ENCODE measurements around the gene ZBTB2. TPM values are rescaled to one million over a fixed set of nuclear protein-coding genes. Genes with fewer than 3 reads are reported as not detected.

Gene ZBTB2
- total RNA-seq, 1 experiment from 2014 or later: 16.2 TPM

GRCh38 chr6:151436300-151436699, 44.9 kb upstream of the ZBTB2 start:
- H3K27ac ChIP-seq (ENCODE audit: low read length): no peak overlapping the region
- TF ChIP-seq SIN3A (IDR thresholded peaks at IDR 0.05; ENCODE audit: borderline replicate concordance, insufficient read depth, low read depth, low read length) (no peak), POLR2AphosphoS5 (IDR thresholded peaks at IDR 0.05; ENCODE audit: low read depth, low read length) (no peak), TCF7L2 (IDR thresholded peaks at IDR 0.05; ENCODE audit: low read depth, low read length) (no peak), CTCF (IDR thresholded peaks at IDR 0.05) (no peak)
- TF ChIP-seq, protein P1, sequence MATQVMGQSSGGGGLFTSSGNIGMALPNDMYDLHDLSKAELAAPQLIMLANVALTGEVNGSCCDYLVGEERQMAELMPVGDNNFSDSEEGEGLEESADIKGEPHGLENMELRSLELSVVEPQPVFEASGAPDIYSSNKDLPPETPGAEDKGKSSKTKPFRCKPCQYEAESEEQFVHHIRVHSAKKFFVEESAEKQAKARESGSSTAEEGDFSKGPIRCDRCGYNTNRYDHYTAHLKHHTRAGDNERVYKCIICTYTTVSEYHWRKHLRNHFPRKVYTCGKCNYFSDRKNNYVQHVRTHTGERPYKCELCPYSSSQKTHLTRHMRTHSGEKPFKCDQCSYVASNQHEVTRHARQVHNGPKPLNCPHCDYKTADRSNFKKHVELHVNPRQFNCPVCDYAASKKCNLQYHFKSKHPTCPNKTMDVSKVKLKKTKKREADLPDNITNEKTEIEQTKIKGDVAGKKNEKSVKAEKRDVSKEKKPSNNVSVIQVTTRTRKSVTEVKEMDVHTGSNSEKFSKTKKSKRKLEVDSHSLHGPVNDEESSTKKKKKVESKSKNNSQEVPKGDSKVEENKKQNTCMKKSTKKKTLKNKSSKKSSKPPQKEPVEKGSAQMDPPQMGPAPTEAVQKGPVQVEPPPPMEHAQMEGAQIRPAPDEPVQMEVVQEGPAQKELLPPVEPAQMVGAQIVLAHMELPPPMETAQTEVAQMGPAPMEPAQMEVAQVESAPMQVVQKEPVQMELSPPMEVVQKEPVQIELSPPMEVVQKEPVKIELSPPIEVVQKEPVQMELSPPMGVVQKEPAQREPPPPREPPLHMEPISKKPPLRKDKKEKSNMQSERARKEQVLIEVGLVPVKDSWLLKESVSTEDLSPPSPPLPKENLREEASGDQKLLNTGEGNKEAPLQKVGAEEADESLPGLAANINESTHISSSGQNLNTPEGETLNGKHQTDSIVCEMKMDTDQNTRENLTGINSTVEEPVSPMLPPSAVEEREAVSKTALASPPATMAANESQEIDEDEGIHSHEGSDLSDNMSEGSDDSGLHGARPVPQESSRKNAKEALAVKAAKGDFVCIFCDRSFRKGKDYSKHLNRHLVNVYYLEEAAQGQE (IDR thresholded peaks at IDR 0.05; ENCODE audit: insufficient read depth in 1 of 2, low read depth in 2 of 2, low read length in 1 of 2): no peak
- CTCF ChIA-PET: no interaction called here
- intact Hi-C loops (cut with micrococcal nuclease; ENCODE audit: unreplicated experiment): no loop called here
- ATAC-seq (no peak), DNase-seq (ENCODE audit: low read depth, low spot score) (no peak)
- H3K27me3 ChIP-seq (ENCODE audit: control insufficient read depth, insufficient read depth, low read length): no peaks in the 10 kb centered on the region
- no peak overlapping the region for H3K4me3 ChIP-seq (ENCODE audit: low read depth in 2 of 2, low read length in 2 of 2)
- in situ Hi-C loops (cut with HindIII; ENCODE audit: low pct_unique_long_range_greater_than_20kb, low sequenced_read_pairs): no loop called here
- H3K4me1 ChIP-seq (ENCODE audit: control insufficient read depth, insufficient read depth, low read length): peaks cover 5% of the 10 kb centered on the region
- H3K9me3 ChIP-seq (ENCODE audit: control insufficient read depth, insufficient read depth, low read depth, low read length): no peaks in the 10 kb centered on the region
- POLR2A ChIA-PET: no interaction called here
- BruUV-seq (replicated peaks): no TSS peak
- H3K36me3 ChIP-seq (ENCODE audit: control insufficient read depth, insufficient read depth, low read length): peaks cover 7% of the 10 kb centered on the region

- in situ Hi-C loops (cut with HindIII; ENCODE audit: low pct_unique_long_range_greater_than_20kb, low sequenced_read_pairs) (no loop called here), intact Hi-C loops (cut with micrococcal nuclease; ENCODE audit: unreplicated experiment) (no loop called here)
- DNase-seq (ENCODE audit: low read depth, low spot score) (no peak), ATAC-seq (no peak)
- TF ChIP-seq, protein P1 (IDR thresholded peaks at IDR 0.05; ENCODE audit: insufficient read depth in 1 of 2, low read depth in 2 of 2, low read length in 1 of 2): no peak
- TF ChIP-seq POLR2AphosphoS5 (IDR thresholded peaks at IDR 0.05; ENCODE audit: low read depth, low read length): no peak
- no peak for TF ChIP-seq CTCF (IDR thresholded peaks at IDR 0.05)
- no TSS peak for BruUV-seq (replicated peaks)
- H3K9me3 ChIP-seq (ENCODE audit: control insufficient read depth, insufficient read depth, low read depth, low read length): no peaks in the 10 kb centered on the region
- no peak overlapping the region for H3K4me3 ChIP-seq (ENCODE audit: low read depth in 2 of 2, low read length in 2 of 2)
- ChIA-PET POLR2A (interaction anchor here (0.6 to 0.7 kb wide), 3 partner anchors 457 to 746 kb away, joined by 3 to 8 read pairs (median 3); no protein-coding TSS in a partner anchor), CTCF (no interaction called here)
- no peaks in the 10 kb centered on the region for H3K27me3 ChIP-seq (ENCODE audit: control insufficient read depth, insufficient read depth, low read length)
- H3K4me1 ChIP-seq (ENCODE audit: control insufficient read depth, insufficient read depth, low read length): peaks cover 5% of the 10 kb centered on the region
- H3K27ac ChIP-seq (ENCODE audit: low read length): no peak overlapping the region
- peaks cover 15% of the 10 kb centered on the region for H3K36me3 ChIP-seq (ENCODE audit: control insufficient read depth, insufficient read depth, low read length)
These were observed 43.0 kb upstream of the ZBTB2 start for GRCh38 chr6:151434369-151434768.
